Measurements from ENCODE around the gene MROH2B.

MROH2B gene

DNA sequence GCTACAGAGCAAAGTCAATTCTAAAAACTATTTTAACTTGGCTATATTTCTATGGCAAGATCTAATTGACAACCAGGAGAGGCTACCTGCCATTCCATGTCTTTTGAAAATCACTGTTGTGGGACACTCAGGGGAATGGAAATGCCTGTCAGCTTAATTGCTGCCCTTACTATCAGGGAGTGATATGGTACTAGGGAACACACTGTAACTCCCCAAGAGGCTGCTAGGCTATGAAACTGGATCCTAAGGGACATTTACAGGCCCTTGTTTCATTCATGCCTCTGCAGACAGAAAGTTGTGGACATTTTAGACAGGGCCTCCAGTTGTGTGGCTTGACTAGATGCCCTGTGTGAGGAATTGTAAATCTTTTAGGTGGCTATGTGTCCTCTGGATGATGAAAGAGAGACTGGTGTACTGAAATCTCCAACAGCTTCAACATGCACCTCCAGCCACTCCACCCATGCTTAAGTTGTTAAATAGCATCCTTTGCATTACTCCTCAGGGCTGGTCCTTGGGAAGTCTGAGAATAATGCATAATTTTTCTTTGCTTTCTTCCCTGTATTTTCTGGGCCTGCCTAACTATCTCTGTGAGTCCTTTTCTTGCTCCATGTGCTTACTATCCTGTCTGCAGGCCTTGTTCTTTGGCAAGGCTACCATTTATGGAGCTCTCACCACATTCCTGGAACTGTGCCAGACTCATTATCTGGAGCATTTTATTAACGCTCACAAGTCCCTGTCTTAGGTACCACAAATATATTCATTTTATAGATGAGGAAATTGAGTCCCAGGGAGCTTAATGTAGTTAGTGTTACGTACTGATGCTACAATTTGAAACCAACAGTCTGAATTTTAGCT is 3.2 kb downstream of the MROH2B start:
- Histone ChIP-seq H3K9me3 (ENCODE audit: control extremely low read depth in 1 of 5, control insufficient read depth in 4 of 5, insufficient read depth in 2 of 5, low read depth in 1 of 5, low read length in 4 of 5) (no peaks in the 10 kb centered on the region), H3K27ac (ENCODE audit: insufficient read depth in 1 of 2, low read depth in 1 of 2, low read length in 2 of 2, poor library complexity in 1 of 2, severe bottlenecking in 2 of 2) (no peak overlapping the region), H3K27me3 (replicated peaks in 2 of 5; ENCODE audit: control insufficient read depth in 4 of 5, insufficient read depth in 5 of 5, low read length in 4 of 5) (no peaks in the 10 kb centered on the region), H3K36me3 (ENCODE audit: control insufficient read depth in 4 of 4, insufficient read depth in 4 of 4, low read length in 3 of 4) (no peaks in the 10 kb centered on the region), H3K4me1 (ENCODE audit: control extremely low read depth in 1 of 4, control insufficient read depth in 4 of 4, insufficient read depth in 4 of 4, low read length in 3 of 4) (no peaks in the 10 kb centered on the region), H3K4me3 (ENCODE audit: control insufficient read depth in 1 of 7, extremely low read depth in 1 of 7, insufficient read depth in 4 of 7, low read depth in 2 of 7, low read length in 6 of 7) (no peak overlapping the region)
- no peak for DNase-seq
- WGBS (ENCODE audit: insufficient coverage) = no CpG with 5 or more reads among the region's 2 CpGs
- POLR2A ChIA-PET = no interaction called here
- CTCF ChIA-PET = no interaction called here

DNA sequence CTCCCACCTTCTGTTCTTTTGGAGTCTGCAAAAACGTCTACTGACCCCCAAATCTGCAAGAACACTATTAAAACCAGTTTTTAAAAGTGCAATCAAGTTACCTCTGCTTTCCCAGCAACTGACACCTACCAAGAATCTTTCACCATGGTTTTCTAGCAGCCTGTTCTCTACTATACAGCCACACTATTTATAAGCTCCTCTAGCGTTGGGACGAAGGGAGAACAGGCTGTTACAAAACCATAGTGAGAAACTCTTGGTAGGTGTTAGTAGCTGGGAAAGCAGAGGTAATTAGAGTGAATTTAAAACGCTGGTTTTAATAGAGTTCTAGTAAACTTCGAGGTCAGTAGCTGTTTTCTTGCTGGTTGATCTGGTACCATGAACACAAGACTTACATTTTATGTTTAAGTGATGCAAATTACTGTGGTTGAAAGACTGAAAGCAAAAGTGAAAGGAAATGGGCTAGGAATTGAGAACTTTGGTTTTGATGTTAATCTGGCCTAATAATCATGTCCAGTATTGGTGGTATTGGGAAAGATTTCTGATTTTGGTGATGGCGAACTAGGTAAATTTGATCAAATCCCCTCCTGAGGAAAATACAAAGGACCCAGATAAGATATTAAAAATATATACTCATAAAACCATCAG is 5.3 kb downstream of the MROH2B start:
- ChIA-PET CTCF (no interaction called here), POLR2A (no interaction called here)
- WGBS (ENCODE audit: insufficient coverage) = 48% methylated on average over 2 of the region's 6 CpGs

DNA sequence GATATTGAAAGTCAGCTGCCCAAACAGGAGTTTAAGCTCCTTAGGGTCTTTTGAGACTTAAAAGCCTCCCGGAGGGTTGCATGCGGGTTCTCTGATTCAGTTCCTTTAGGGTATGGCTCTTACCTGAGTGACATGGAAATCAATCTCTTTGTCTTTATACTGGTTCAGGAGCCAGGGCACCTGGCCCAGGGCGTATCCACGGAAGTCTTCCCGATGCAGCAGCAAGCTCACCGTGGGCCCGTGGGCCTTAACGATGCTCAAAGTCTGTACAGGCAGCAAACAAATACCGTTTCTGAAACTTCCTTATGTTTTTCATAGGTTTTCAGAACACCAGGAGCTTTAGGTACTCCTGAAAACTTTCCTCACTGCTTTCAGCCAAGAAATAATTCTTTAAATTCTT is 13.2 kb downstream of the MROH2B start:
- Histone ChIP-seq H3K4me1 (ENCODE audit: control extremely low read depth in 1 of 4, control insufficient read depth in 4 of 4, insufficient read depth in 4 of 4, low read length in 3 of 4) (no peaks in the 10 kb centered on the region), H3K4me3 (ENCODE audit: control insufficient read depth in 1 of 7, extremely low read depth in 1 of 7, insufficient read depth in 4 of 7, low read depth in 2 of 7, low read length in 6 of 7) (no peak overlapping the region), H3K9me3 (ENCODE audit: control extremely low read depth in 1 of 5, control insufficient read depth in 4 of 5, insufficient read depth in 2 of 5, low read depth in 1 of 5, low read length in 4 of 5) (no peaks in the 10 kb centered on the region), H3K27ac (ENCODE audit: insufficient read depth in 1 of 2, low read depth in 1 of 2, low read length in 2 of 2, poor library complexity in 1 of 2, severe bottlenecking in 2 of 2) (no peak overlapping the region), H3K27me3 (replicated peaks in 2 of 5; ENCODE audit: control insufficient read depth in 4 of 5, insufficient read depth in 5 of 5, low read length in 4 of 5) (no peaks in the 10 kb centered on the region), H3K36me3 (ENCODE audit: control insufficient read depth in 4 of 4, insufficient read depth in 4 of 4, low read length in 3 of 4) (no peaks in the 10 kb centered on the region)
- CTCF ChIA-PET = no interaction called here
- no peak for DNase-seq
- WGBS (ENCODE audit: insufficient coverage) = 91% methylated on average over 9 of the region's 9 CpGs
- POLR2A ChIA-PET = no interaction called here

More for the DNA sequence above, 5.3 kb downstream of the MROH2B start:
- Histone ChIP-seq H3K4me3 (ENCODE audit: control insufficient read depth in 1 of 7, extremely low read depth in 1 of 7, insufficient read depth in 4 of 7, low read depth in 2 of 7, low read length in 6 of 7) (no peak overlapping the region), H3K4me1 (ENCODE audit: control extremely low read depth in 1 of 4, control insufficient read depth in 4 of 4, insufficient read depth in 4 of 4, low read length in 3 of 4) (no peaks in the 10 kb centered on the region), H3K36me3 (ENCODE audit: control insufficient read depth in 4 of 4, insufficient read depth in 4 of 4, low read length in 3 of 4) (no peaks in the 10 kb centered on the region), H3K27ac (ENCODE audit: insufficient read depth in 1 of 2, low read depth in 1 of 2, low read length in 2 of 2, poor library complexity in 1 of 2, severe bottlenecking in 2 of 2) (no peak overlapping the region), H3K27me3 (replicated peaks in 2 of 5; ENCODE audit: control insufficient read depth in 4 of 5, insufficient read depth in 5 of 5, low read length in 4 of 5) (no peaks in the 10 kb centered on the region), H3K9me3 (ENCODE audit: control extremely low read depth in 1 of 5, control insufficient read depth in 4 of 5, insufficient read depth in 2 of 5, low read depth in 1 of 5, low read length in 4 of 5) (no peaks in the 10 kb centered on the region)
- DNase-seq = no peak

DNA sequence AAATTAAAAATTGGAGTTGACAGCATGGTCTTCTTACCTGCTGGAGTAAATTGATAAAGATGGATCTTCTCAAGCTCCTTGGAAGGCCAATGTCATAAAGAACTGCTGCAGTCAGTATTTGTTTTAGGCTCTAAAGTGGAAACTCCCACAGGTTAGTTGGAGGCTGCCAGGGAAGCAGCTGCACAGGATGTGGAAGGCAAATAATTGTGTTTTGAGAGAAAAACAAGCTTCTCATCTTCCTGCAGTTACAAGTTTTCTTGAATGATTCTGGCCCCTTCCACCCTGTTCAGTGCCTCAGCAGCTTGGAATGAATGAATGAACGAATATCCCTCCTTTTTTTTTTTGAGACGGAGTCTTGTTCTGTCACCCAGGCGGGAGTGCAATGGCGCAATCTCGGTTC is 13.9 kb downstream of the MROH2B start:
- WGBS (ENCODE audit: insufficient coverage) = 100% methylated on average over 3 of the region's 5 CpGs
- Histone ChIP-seq H3K27me3 (replicated peaks in 2 of 5; ENCODE audit: control insufficient read depth in 4 of 5, insufficient read depth in 5 of 5, low read length in 4 of 5) (no peaks in the 10 kb centered on the region), H3K9me3 (ENCODE audit: control extremely low read depth in 1 of 5, control insufficient read depth in 4 of 5, insufficient read depth in 2 of 5, low read depth in 1 of 5, low read length in 4 of 5) (no peaks in the 10 kb centered on the region), H3K4me1 (ENCODE audit: control extremely low read depth in 1 of 4, control insufficient read depth in 4 of 4, insufficient read depth in 4 of 4, low read length in 3 of 4) (no peaks in the 10 kb centered on the region), H3K27ac (ENCODE audit: insufficient read depth in 1 of 2, low read depth in 1 of 2, low read length in 2 of 2, poor library complexity in 1 of 2, severe bottlenecking in 2 of 2) (no peak overlapping the region), H3K36me3 (ENCODE audit: control insufficient read depth in 4 of 4, insufficient read depth in 4 of 4, low read length in 3 of 4) (no peaks in the 10 kb centered on the region), H3K4me3 (ENCODE audit: control insufficient read depth in 1 of 7, extremely low read depth in 1 of 7, insufficient read depth in 4 of 7, low read depth in 2 of 7, low read length in 6 of 7) (no peak overlapping the region)
- no peak for DNase-seq
- POLR2A ChIA-PET = no interaction called here
- CTCF ChIA-PET = no interaction called here

DNA sequence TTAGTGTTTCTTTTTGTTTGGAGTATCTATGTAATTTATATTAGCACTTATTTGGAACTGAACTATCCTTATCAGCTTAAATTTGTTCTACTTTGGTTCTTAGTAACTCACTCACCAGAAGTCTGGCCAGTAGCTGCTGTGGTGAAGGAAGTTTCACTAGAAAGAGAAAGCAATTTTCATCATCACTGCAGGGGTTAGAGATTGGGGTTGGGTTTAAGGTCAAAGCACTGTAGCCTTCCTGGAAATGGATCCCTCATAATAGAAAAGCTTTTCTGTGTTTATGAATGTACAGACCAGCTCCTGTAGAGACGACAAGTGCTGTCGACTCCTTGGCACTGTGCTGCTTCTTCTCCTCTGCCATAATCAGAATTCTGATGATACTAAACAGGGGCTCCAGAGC is 22.2 kb downstream of the MROH2B start:
- H3K9me3 ChIP-seq (ENCODE audit: control extremely low read depth in 1 of 5, control insufficient read depth in 4 of 5, insufficient read depth in 2 of 5, low read depth in 1 of 5, low read length in 4 of 5) = no peaks in the 10 kb centered on the region
- no peak overlapping the region for H3K4me3 ChIP-seq (ENCODE audit: control insufficient read depth in 1 of 7, extremely low read depth in 1 of 7, insufficient read depth in 4 of 7, low read depth in 2 of 7, low read length in 6 of 7)
- DNase-seq = no peak
- no peak overlapping the region for H3K27ac ChIP-seq (ENCODE audit: insufficient read depth in 1 of 2, low read depth in 1 of 2, low read length in 2 of 2, poor library complexity in 1 of 2, severe bottlenecking in 2 of 2)
- ChIA-PET POLR2A (no interaction called here), CTCF (no interaction called here)
- no peaks in the 10 kb centered on the region for H3K36me3 ChIP-seq (ENCODE audit: control insufficient read depth in 4 of 4, insufficient read depth in 4 of 4, low read length in 3 of 4)
- 83% methylated on average over 2 of the region's 2 CpGs for WGBS (ENCODE audit: insufficient coverage)
- H3K4me1 ChIP-seq (ENCODE audit: control extremely low read depth in 1 of 4, control insufficient read depth in 4 of 4, insufficient read depth in 4 of 4, low read length in 3 of 4) = no peaks in the 10 kb centered on the region
- H3K27me3 ChIP-seq (replicated peaks in 2 of 5; ENCODE audit: control insufficient read depth in 4 of 5, insufficient read depth in 5 of 5, low read length in 4 of 5) = no peaks in the 10 kb centered on the region

DNA sequence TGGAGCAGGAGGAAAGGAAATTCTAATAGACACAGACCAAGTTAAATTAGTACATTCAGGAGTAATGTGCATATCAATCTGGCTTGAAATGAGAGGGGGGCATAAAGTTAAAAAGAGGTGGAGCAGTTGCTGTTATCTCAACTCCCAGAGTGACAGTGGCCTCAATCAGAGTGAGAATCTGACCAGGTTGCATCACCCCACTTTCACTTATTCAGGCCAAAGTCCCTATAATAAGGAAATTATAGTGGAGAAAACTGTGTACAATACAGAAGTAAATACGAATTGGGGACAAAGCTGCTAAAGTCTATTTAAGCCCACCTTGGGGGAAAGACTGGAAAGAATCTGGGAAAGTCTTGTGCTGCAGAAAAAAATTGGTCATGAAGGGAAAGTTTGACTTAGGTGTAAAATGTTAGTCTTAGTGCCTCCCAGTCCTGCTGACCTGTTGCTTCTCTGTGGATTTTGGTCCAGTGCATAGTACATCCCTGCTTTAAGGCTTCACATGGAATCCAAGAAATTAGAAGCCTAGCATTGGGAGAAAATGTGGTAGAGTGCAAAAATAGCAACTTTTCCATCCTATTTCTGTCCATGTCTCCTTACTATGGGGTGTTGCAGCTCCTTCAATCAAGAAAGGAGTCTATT is 27.9 kb downstream of the MROH2B start:
- no CpG with 5 or more reads among the region's 1 CpG for WGBS (ENCODE audit: insufficient coverage)
- ChIA-PET CTCF (no interaction called here), POLR2A (no interaction called here)
- Histone ChIP-seq H3K36me3 (ENCODE audit: control insufficient read depth in 4 of 4, insufficient read depth in 4 of 4, low read length in 3 of 4) (no peaks in the 10 kb centered on the region), H3K4me1 (ENCODE audit: control extremely low read depth in 1 of 4, control insufficient read depth in 4 of 4, insufficient read depth in 4 of 4, low read length in 3 of 4) (no peaks in the 10 kb centered on the region), H3K4me3 (ENCODE audit: control insufficient read depth in 1 of 7, extremely low read depth in 1 of 7, insufficient read depth in 4 of 7, low read depth in 2 of 7, low read length in 6 of 7) (no peak overlapping the region), H3K9me3 (ENCODE audit: control extremely low read depth in 1 of 5, control insufficient read depth in 4 of 5, insufficient read depth in 2 of 5, low read depth in 1 of 5, low read length in 4 of 5) (no peaks in the 10 kb centered on the region), H3K27me3 (replicated peaks in 2 of 5; ENCODE audit: control insufficient read depth in 4 of 5, insufficient read depth in 5 of 5, low read length in 4 of 5) (no peaks in the 10 kb centered on the region), H3K27ac (ENCODE audit: insufficient read depth in 1 of 2, low read depth in 1 of 2, low read length in 2 of 2, poor library complexity in 1 of 2, severe bottlenecking in 2 of 2) (no peak overlapping the region)
- DNase-seq = no peak

DNA sequence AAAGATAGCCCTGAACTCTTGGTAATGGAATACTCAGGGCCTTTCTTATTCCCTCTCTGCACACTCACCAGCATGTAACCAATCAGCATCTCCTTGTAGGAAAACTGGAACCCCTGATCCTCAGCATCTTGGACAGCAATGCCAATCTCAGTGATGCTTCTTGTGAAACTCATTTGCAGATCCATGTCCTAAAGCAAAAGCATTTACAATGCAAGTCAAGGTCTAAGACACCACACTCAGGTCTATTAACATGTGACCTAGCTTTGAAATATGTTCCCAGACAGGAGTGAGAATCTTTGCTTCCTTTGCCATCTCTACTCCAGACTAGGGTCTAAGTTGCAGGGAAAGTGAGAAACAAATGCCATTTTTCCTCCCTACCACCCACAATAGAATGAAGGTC is 38.2 kb downstream of the MROH2B start:
- CTCF ChIA-PET = no interaction called here
- POLR2A ChIA-PET = no interaction called here
- no peak overlapping the region for H3K4me3 ChIP-seq (ENCODE audit: control insufficient read depth in 1 of 7, extremely low read depth in 1 of 7, insufficient read depth in 4 of 7, low read depth in 2 of 7, low read length in 6 of 7)

More for the DNA sequence above, 38.2 kb downstream of the MROH2B start:
- no peak for DNase-seq
- Histone ChIP-seq H3K4me1 (ENCODE audit: control extremely low read depth in 1 of 4, control insufficient read depth in 4 of 4, insufficient read depth in 4 of 4, low read length in 3 of 4) (no peaks in the 10 kb centered on the region), H3K27ac (ENCODE audit: insufficient read depth in 1 of 2, low read depth in 1 of 2, low read length in 2 of 2, poor library complexity in 1 of 2, severe bottlenecking in 2 of 2) (no peak overlapping the region), H3K36me3 (ENCODE audit: control insufficient read depth in 4 of 4, insufficient read depth in 4 of 4, low read length in 3 of 4) (no peaks in the 10 kb centered on the region), H3K27me3 (replicated peaks in 2 of 5; ENCODE audit: control insufficient read depth in 4 of 5, insufficient read depth in 5 of 5, low read length in 4 of 5) (no peaks in the 10 kb centered on the region), H3K9me3 (ENCODE audit: control extremely low read depth in 1 of 5, control insufficient read depth in 4 of 5, insufficient read depth in 2 of 5, low read depth in 1 of 5, low read length in 4 of 5) (no peaks in the 10 kb centered on the region)
